ENCODE data around the gene ZCCHC24. TPM values are rescaled to one million over a fixed set of nuclear protein-coding genes. Genes with fewer than 3 reads are reported as not detected.

Gene ZCCHC24
- total and polyA plus RNA-seq, 2 of the 8 experiments (the other 6 are each of a cell fraction or from before 2014, with no cell fraction given) = 3.9 to 6.9 TPM

GRCh38 chr10:79361726-79362397, 83.6 kb downstream of the ZCCHC24 start:
- POLR2A ChIA-PET (ENCODE audit: partially characterized antibody) = no interaction called here

More at GRCh38 chr10:79361726-79362397, 83.6 kb downstream of the ZCCHC24 start:
- no peaks in the 10 kb centered on the region; a peak in 1 of 4 replicates for H3K9me3 ChIP-seq (ENCODE audit: insufficient read depth in 2 of 2, low read depth in 1 of 2, low read length in 1 of 2)
- no peaks in the 10 kb centered on the region for H3K4me1 ChIP-seq (replicated peaks in 1 of 4; ENCODE audit: control insufficient read depth in 3 of 4, insufficient read depth in 4 of 4, low read length in 3 of 4)
- H3K9ac ChIP-seq (replicated peaks in 1 of 4; ENCODE audit: extremely low read depth in 1 of 4, low read depth in 3 of 4, low read length in 3 of 4) = no peak overlapping the region
- no peak overlapping the region for H3K14ac ChIP-seq (ENCODE audit: insufficient read length)
- no peak overlapping the region for H4K8ac ChIP-seq (ENCODE audit: extremely low read depth, insufficient read depth, low read length)
- H4K5ac ChIP-seq (ENCODE audit: insufficient read length, low read depth, low read length) = no peak overlapping the region
- no peak overlapping the region for H3K27ac ChIP-seq (ENCODE audit: low read depth, low read length)
- no peaks in the 10 kb centered on the region for H3K79me1 ChIP-seq (ENCODE audit: low read depth, low read length)
- H3K79me2 ChIP-seq (ENCODE audit: control insufficient read depth in 1 of 2, insufficient read depth in 2 of 2, low read length in 2 of 2) = no peaks in the 10 kb centered on the region
- H3K36me3 ChIP-seq (ENCODE audit: control insufficient read depth in 2 of 4, insufficient read depth in 4 of 4, low read length in 3 of 4) = no peaks in the 10 kb centered on the region
- no peak overlapping the region for H3K18ac ChIP-seq (ENCODE audit: extremely low read depth, low read length)
- H3K56ac ChIP-seq (replicated peaks; ENCODE audit: insufficient read length, low read depth, low read length) = no peak overlapping the region
- WGBS, 2 experiments (ENCODE audit: extremely low coverage in 1 of 2, insufficient coverage in 1 of 2, insufficient read length in 1 of 2, insufficient replicate concordance in 2 of 2, low coverage in 1 of 2, low lambda C conversion rate in 2 of 2, missing lambda C conversion rate in 1 of 2) = 92% methylated on average over 4 of the region's 4 CpGs; no CpG with 5 or more reads in 1 of the 2 experiments
- H3K27me3 ChIP-seq (replicated peaks in 1 of 4; ENCODE audit: control insufficient read depth in 3 of 4, extremely low read depth in 1 of 4, insufficient read depth in 3 of 4, low read length in 3 of 4) = no peaks in the 10 kb centered on the region
- no peak overlapping the region for H2BK120ac ChIP-seq (replicated peaks; ENCODE audit: low read depth, low read length)
- no peak overlapping the region for H3K4me2 ChIP-seq (ENCODE audit: insufficient read depth in 1 of 2, low read depth in 2 of 2, low read length in 2 of 2)
- no peak overlapping the region for H2AK5ac ChIP-seq (ENCODE audit: low read depth, low read length)
- H3K23me2 ChIP-seq (ENCODE audit: low read depth, low read length) = no peaks in the 10 kb centered on the region
- H2BK12ac ChIP-seq (ENCODE audit: low read depth, low read length) = no peak overlapping the region
- no peak overlapping the region for H3K4me3 ChIP-seq (ENCODE audit: extremely low read depth in 1 of 4, insufficient read depth in 2 of 4, low read depth in 3 of 4, low read length in 4 of 4)
- no peak overlapping the region for H2AFZ ChIP-seq (ENCODE audit: low read length)
- H2BK15ac ChIP-seq (ENCODE audit: low read length) = no peak overlapping the region
- no peak for TF ChIP-seq BACH1 (IDR thresholded peaks at IDR 0.05; ENCODE audit: low read length)
- TF ChIP-seq JUN (IDR thresholded peaks at IDR 0.05; ENCODE audit: low read depth, low read length) = no peak
- TF ChIP-seq SP4 (IDR thresholded peaks at IDR 0.05; ENCODE audit: low read length) = no peak
- no peak for TF ChIP-seq RXRA (IDR thresholded peaks at IDR 0.05; ENCODE audit: insufficient read depth, low read depth, low read length)
- no peak for TF ChIP-seq ATF3 (IDR thresholded peaks at IDR 0.05; ENCODE audit: insufficient read depth, low read depth, low read length)
- TF ChIP-seq FOSL1 (IDR thresholded peaks at IDR 0.05; ENCODE audit: insufficient read depth, low read depth, low read length) = no peak
- TF ChIP-seq CHD1 (IDR thresholded peaks at IDR 0.05; ENCODE audit: low read depth, low read length) = no peak
- TF ChIP-seq CEBPB (IDR thresholded peaks at IDR 0.05; ENCODE audit: low read depth, low read length) = no peak
- no peak for TF ChIP-seq SP1 (IDR thresholded peaks at IDR 0.05; ENCODE audit: low read depth, low read length)
- no peak for TF ChIP-seq SIRT6 (IDR thresholded peaks at IDR 0.05; ENCODE audit: low read length)
- no peak overlapping the region for H2BK20ac ChIP-seq (ENCODE audit: low read length)
- DNase-seq (ENCODE audit: low read depth in 1 of 2, low spot score in 2 of 2) (no peak), FAIRE-seq (no peak)
- H4K20me1 ChIP-seq (replicated peaks in 1 of 2; ENCODE audit: control insufficient read depth in 1 of 2, insufficient read depth in 2 of 2, low read length in 2 of 2) = no peaks in the 10 kb centered on the region
- H2BK5ac ChIP-seq (ENCODE audit: low read depth, low read length) = no peak overlapping the region
- no peak overlapping the region for H4K91ac ChIP-seq (replicated peaks; ENCODE audit: insufficient read length, low read length)
- CTCF ChIA-PET (ENCODE audit: partially characterized antibody) = no interaction called here
- H3K4ac ChIP-seq (replicated peaks; ENCODE audit: insufficient read length, low read depth, low read length) = no peak overlapping the region
- H3K23ac ChIP-seq (ENCODE audit: insufficient read length) = no peak overlapping the region
